ENCODE results near the gene RAB40A.
"Not testable (repeated sequence)": the region's sequence is repeated elsewhere in the genome, so short reads cannot be mapped to it uniquely, and the experiment has no call there.

RAB40A gene

DNA sequence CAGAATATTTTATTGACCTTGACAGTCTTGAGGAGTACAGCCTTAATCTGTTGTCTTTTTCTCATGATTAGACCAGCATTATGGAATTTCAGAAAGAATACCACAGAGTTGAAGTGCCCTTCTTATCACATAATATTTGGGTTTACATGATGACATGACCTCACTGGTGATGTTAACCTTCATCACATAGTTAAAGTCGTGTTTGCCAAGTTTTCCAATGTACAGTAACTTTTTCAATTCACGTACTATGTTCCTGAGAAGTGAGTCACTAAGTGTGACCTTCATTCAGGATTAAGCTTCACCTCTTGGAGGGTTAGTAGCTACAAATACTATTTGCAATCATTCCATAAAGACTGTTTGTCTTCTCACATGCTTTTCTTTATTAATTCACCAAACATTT, 52.1 kb downstream of the RAB40A start:
- in situ Hi-C loops (cut with MboI; ENCODE audit: low sequenced_read_pairs): no loop called here

GRCh38 chrX:103464774-103465117, 54.5 kb downstream of the RAB40A start:
- in situ Hi-C loops (cut with MboI; ENCODE audit: low sequenced_read_pairs): no loop called here

- in situ Hi-C loops (cut with MboI; ENCODE audit: low sequenced_read_pairs): no loop called here
Observed at GRCh38 chrX:103464072-103464773, 55.1 kb downstream of the RAB40A start.

DNA sequence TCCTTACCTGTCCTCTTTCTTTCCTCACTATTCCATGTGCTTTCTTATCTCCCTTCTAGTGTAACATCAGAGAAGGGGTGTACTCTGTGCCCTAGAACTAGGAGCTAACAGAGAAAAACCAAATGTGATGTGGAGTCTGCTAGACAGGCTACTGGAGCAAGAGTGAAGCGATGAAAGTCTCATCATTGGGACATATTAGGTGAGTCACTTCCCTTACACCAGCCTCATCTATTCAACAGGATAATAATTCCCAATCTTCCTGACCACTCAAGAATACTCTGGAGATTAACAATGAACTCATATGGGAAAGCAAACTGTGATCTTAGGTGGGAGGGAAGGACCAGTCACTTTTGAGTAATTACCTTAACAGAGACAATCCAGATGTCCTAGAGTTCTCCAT, 58.1 kb downstream of the RAB40A start:
- in situ Hi-C loops (cut with MboI; ENCODE audit: low sequenced_read_pairs): no loop called here

- in situ Hi-C loops (cut with MboI; ENCODE audit: low sequenced_read_pairs): not testable (repeated sequence)
Observed at GRCh38 chrX:103460001-103460755, 59.1 kb downstream of the RAB40A start.

DNA sequence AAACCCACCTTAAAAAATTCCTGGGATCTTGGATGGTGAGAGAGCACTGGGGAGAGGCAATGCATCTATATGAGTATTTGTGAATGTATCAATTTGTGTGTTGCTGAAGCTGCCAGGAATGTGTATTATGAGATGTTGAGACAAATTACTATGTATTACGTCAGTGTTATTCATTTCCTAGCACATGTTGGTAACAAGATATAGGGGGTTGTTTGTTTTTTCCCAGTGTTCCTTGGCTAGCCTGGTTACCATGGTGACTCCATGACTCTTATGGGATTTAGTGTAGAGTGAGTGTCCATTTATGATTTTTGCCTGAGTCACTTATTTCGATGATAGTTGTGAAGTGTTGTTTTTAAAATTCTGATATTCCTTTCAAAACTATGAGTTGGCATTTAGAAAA, 65.6 kb downstream of the RAB40A start:
- in situ Hi-C loops (cut with MboI; ENCODE audit: low sequenced_read_pairs): no loop called here

Data from HL-60/S4 treated with retinoic acid at 250 ng/mL for 4 days and 3 days (cell line).